CD4-positive, alpha-beta T cell (primary cell): ENCODE measurements around the gene RNF225. TPM values are rescaled to one million over a fixed set of nuclear protein-coding genes. Genes with fewer than 3 reads are reported as not detected.
A peak's percentile ranks its signal among the peaks of the same experiment; 100 is the strongest.

Source experiments
- ATAC-seq: fragments of 200-7000 bp; cut with Tn5 transposase; one replicate; pipeline ENCODE4 v1.10.0; 2022; ENCODE audit warnings: mild to moderate bottlenecking; ENCODE audit not compliant: poor library complexity
- CTCF ChIA-PET: fragments of 350-600 bp; sonication (Branson Sonifier 250); formaldehyde crosslinking; loops from one replicate; lab custom pipeline; 2021; ENCODE audit warnings: antibody characterized with exemption, inconsistent platforms; lab: Charles Lee
- POLR2A ChIA-PET: fragments of 350-600 bp; sonication (Branson Sonifier 250); formaldehyde crosslinking; loops from one replicate; lab custom pipeline; 2021; ENCODE audit warnings: antibody characterized with exemption, inconsistent platforms; lab: Charles Lee
- DNase-seq, 14 experiments: peaks; one replicate each; pipeline ENCODE4 v3.0.0-alpha.2; 2013 to 2020; ENCODE audit warnings: mixed read lengths in 2 of 14
- H3K27ac ChIP-seq, 2 donors: one replicate each; pipeline versions ENCODE4 v1.5.1 to v1.7.0; 2013; ENCODE audit warnings: low read length in 2 of 2, low read depth in 1 of 2, mild to moderate bottlenecking in 1 of 2
- H3K27me3 ChIP-seq, 2 experiments: 1 replicate in 1 of 2; 2 replicates in 1 of 2; pipeline versions ENCODE4 v1.6.1 to v1.7.0; 2013; ENCODE audit warnings: low read length in 2 of 2, control low read depth in 1 of 2, mild to moderate bottlenecking in 1 of 2, moderate library complexity in 1 of 2; ENCODE audit not compliant: insufficient read depth in 2 of 2, control insufficient read depth in 1 of 2
- H3K36me3 ChIP-seq: one replicate; pipeline ENCODE4 v1.6.1; 2013; ENCODE audit warnings: low read length, control low read depth; ENCODE audit not compliant: insufficient read depth
- H3K4me1 ChIP-seq: one replicate; pipeline ENCODE4 v1.6.1; 2013; ENCODE audit warnings: low read length, control low read depth; ENCODE audit not compliant: insufficient read depth
- H3K4me3 ChIP-seq: one replicate; pipeline ENCODE4 v1.5.1; 2013; ENCODE audit warnings: mild to moderate bottlenecking, low read length, moderate library complexity
- H3K9me3 ChIP-seq, 2 experiments: 1 replicate in 1 of 2; 2 replicates in 1 of 2; pipeline versions ENCODE4 v1.6.1 to v1.7.0; 2013; ENCODE audit warnings: low read length in 2 of 2, mild to moderate bottlenecking in 2 of 2, control low read depth in 1 of 2, moderate library complexity in 1 of 2; ENCODE audit not compliant: control insufficient read depth in 1 of 2, insufficient read depth in 1 of 2
- H3K27ac Mint-ChIP-seq: one replicate; pipeline ENCODE4 v1.8.0; 2020; ENCODE audit warnings: mixed read lengths
- H3K27me3 Mint-ChIP-seq: one replicate; pipeline ENCODE4 v1.8.0; 2021; ENCODE audit warnings: mixed read lengths
- H3K36me3 Mint-ChIP-seq: one replicate; pipeline ENCODE4 v1.8.0; 2021; ENCODE audit warnings: low read depth, mixed read lengths
- H3K4me1 Mint-ChIP-seq: one replicate; pipeline ENCODE4 v1.8.0; 2021; ENCODE audit warnings: low read depth, mixed read lengths
- H3K4me3 Mint-ChIP-seq: one replicate; pipeline ENCODE4 v1.8.0; 2020; ENCODE audit warnings: mild to moderate bottlenecking, mixed read lengths
- H3K9me3 Mint-ChIP-seq: one replicate; pipeline ENCODE4 v1.8.0; 2020; ENCODE audit warnings: mixed read lengths
- CTCF ChIP-seq: fragments of 200-600 bp; IDR thresholded peaks from one replicate; pipeline ENCODE4 v1.8.0; 2022; ENCODE audit warnings: antibody characterized with exemption, mild to moderate bottlenecking
- intact Hi-C, 2 experiments: fragments of 100-400 bp; cut with DNase I in 1 of 2; cut with micrococcal nuclease in 1 of 2; formaldehyde crosslinking; loops; one replicate each; pipeline versions ENCODE4 v1.15.1 to v1.9.0; 2023 to 2025; cut with DNase I, micrococcal nuclease
- total RNA-seq, 174 experiments: library from RNA in 2 of 174; stranded (reverse) in 2 of 174; gene quantifications; one replicate each; pipeline ENCODE4 v1.2.3 and lab custom pipeline; 2021 to 2026

The RNF225 gene
- total RNA-seq, 2 experiments from 2014 or later = 0.55 TPM; not detected in 1

GRCh38 chr19:58366585-58367430 is 28.6 kb upstream of the RNF225 start:
- Mint-ChIP-seq H3K36me3 (peaks cover 4% of the 10 kb centered on the region), H3K4me3 (peak overlapping the region; percentile 34), H3K27ac (no peak overlapping the region), H3K9me3 (no peaks in the 10 kb centered on the region), H3K27me3 (no peaks in the 10 kb centered on the region), H3K4me1 (peaks cover 10% of the 10 kb centered on the region)
- CTCF ChIA-PET = no interaction called here
- TF ChIP-seq CTCF = no peak
- ATAC-seq (no peak), DNase-seq (peak in 1 of 14 experiments; percentile 17)
- POLR2A ChIA-PET = no interaction called here
- Histone ChIP-seq H3K27ac (no peak overlapping the region), H3K27me3 (no peaks in the 10 kb centered on the region), H3K36me3 (no peaks in the 10 kb centered on the region), H3K4me1 (peaks cover 14% of the 10 kb centered on the region), H3K9me3 (no peaks in the 10 kb centered on the region), H3K4me3 (no peak overlapping the region)
- intact Hi-C loops = no loop called here

GRCh38 chr19:58367698-58368454 is 27.6 kb upstream of the RNF225 start:
- intact Hi-C loops = no loop called here
- H3K4me3 Mint-ChIP-seq = no peak overlapping the region
- H3K9me3 Mint-ChIP-seq = no peaks in the 10 kb centered on the region
- ATAC-seq (no peak), DNase-seq (peak in 1 of 14 experiments; percentile 20)
- no peaks in the 10 kb centered on the region for H3K36me3 ChIP-seq
- H3K9me3 ChIP-seq = no peaks in the 10 kb centered on the region
- no peak for TF ChIP-seq CTCF
- no peak overlapping the region for H3K4me3 ChIP-seq
- no peaks in the 10 kb centered on the region for H3K27me3 ChIP-seq
- peaks cover under 1% of the 10 kb centered on the region for H3K36me3 Mint-ChIP-seq
- H3K4me1 ChIP-seq = peaks cover 7% of the 10 kb centered on the region
- peaks cover 1% of the 10 kb centered on the region for H3K4me1 Mint-ChIP-seq
- H3K27ac Mint-ChIP-seq = no peak overlapping the region
- H3K27me3 Mint-ChIP-seq = no peaks in the 10 kb centered on the region
- no peak overlapping the region for H3K27ac ChIP-seq
- POLR2A ChIA-PET = no interaction called here
- CTCF ChIA-PET = no interaction called here

DNA sequence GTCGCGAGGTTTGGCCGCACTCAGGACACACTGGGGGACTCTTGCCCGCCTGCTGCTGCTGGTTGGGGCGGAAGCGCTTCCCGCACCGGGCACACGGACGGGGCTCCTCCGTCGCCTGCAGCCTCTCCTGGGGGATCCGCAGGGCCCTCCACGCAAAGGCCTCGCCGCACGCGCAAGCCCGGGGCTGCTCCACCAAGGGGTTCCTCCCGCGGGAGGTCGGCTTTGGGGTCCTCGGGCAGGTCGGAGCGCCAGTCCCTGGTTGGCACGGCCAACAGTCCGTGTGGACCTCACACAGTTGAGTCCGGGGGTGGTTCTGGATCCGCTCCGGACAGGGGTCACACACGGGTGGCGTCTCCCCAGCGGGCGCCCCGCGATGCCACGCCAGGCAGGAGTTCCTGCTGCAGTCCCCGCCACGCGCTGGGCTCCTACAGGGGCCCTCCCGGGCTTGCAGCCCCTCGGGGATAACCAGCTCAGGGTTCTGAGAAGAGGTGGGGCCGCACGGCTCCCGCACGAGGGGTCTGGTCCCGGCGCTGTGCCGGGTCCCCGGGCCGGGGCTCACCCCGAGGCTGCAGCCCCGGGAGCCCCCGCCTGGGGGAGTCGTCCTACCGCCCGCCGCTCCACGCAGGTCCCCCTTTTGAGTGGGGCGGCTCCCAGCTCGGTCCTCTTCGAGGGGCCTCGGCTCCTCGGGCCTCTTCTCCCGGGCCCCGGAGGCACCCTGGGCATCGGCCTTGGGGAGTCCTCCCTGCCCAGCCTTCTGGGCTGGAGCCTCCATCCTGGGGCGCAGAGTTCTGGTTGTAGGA is 26.7 kb upstream of the RNF225 start:
- Histone ChIP-seq H3K36me3 (no peaks in the 10 kb centered on the region), H3K4me3 (no peak overlapping the region), H3K27me3 (no peaks in the 10 kb centered on the region), H3K4me1 (no peaks in the 10 kb centered on the region), H3K27ac (no peak overlapping the region), H3K9me3 (no peaks in the 10 kb centered on the region)
- intact Hi-C loops = no loop called here
- H3K9me3 Mint-ChIP-seq = no peaks in the 10 kb centered on the region
- H3K27ac Mint-ChIP-seq = no peak overlapping the region
- no peaks in the 10 kb centered on the region for H3K4me1 Mint-ChIP-seq
- ATAC-seq (no peak), DNase-seq (peak in 1 of 14 experiments; percentile 23)
- no peaks in the 10 kb centered on the region for H3K36me3 Mint-ChIP-seq
- H3K27me3 Mint-ChIP-seq = no peaks in the 10 kb centered on the region
- TF ChIP-seq CTCF = no peak
- POLR2A ChIA-PET = no interaction called here
- CTCF ChIA-PET = no interaction called here
- no peak overlapping the region for H3K4me3 Mint-ChIP-seq
